ENCODE measurements around the gene MTG2.
"Not testable (repeated sequence)": the region's sequence is repeated elsewhere in the genome, so short reads cannot be mapped to it uniquely, and the experiment has no call there.

The MTG2 gene

GRCh38 chr20:62146019-62146755, 36.6 kb upstream of the MTG2 start:
- Histone ChIP-seq H3K9me3 (ENCODE audit: control insufficient read depth, low read length) (no peaks in the 10 kb centered on the region), H3K27me3 (replicated peaks; ENCODE audit: control insufficient read depth, insufficient read depth, low read length, poor library complexity, severe bottlenecking) (no peaks in the 10 kb centered on the region), H3K4me1 (ENCODE audit: control insufficient read depth, insufficient read depth, low read length, poor library complexity, severe bottlenecking) (peaks cover 13% of the 10 kb centered on the region), H3K27ac (ENCODE audit: insufficient read depth, low read length, poor library complexity, severe bottlenecking) (no peak overlapping the region), H3K4me3 (ENCODE audit: insufficient read depth, low read depth, low read length, poor library complexity, severe bottlenecking) (no peak overlapping the region), H3K36me3 (ENCODE audit: control insufficient read depth, insufficient read depth, low read length) (no peaks in the 10 kb centered on the region)
- DNase-seq = no peak

GRCh38 chr20:62147125-62147524, 35.7 kb upstream of the MTG2 start:
- Histone ChIP-seq H3K9me3 (ENCODE audit: control insufficient read depth, low read length) (no peaks in the 10 kb centered on the region), H3K4me1 (ENCODE audit: control insufficient read depth, insufficient read depth, low read length, poor library complexity, severe bottlenecking) (peaks cover 4% of the 10 kb centered on the region), H3K27ac (ENCODE audit: insufficient read depth, low read length, poor library complexity, severe bottlenecking) (no peak overlapping the region), H3K36me3 (ENCODE audit: control insufficient read depth, insufficient read depth, low read length) (no peaks in the 10 kb centered on the region), H3K27me3 (replicated peaks; ENCODE audit: control insufficient read depth, insufficient read depth, low read length, poor library complexity, severe bottlenecking) (no peaks in the 10 kb centered on the region), H3K4me3 (ENCODE audit: insufficient read depth, low read depth, low read length, poor library complexity, severe bottlenecking) (no peak overlapping the region)
- no peak for DNase-seq

- DNase-seq = no peak
Measured at GRCh38 chr20:62147528-62147927, 35.3 kb upstream of the MTG2 start.

GRCh38 chr20:62148383-62148782, 34.4 kb upstream of the MTG2 start:
- not testable (repeated sequence) for H3K27ac ChIP-seq (ENCODE audit: insufficient read depth, low read length, poor library complexity, severe bottlenecking); DNase-seq; H3K4me1 ChIP-seq (ENCODE audit: control insufficient read depth, insufficient read depth, low read length, poor library complexity, severe bottlenecking); H3K27me3 ChIP-seq (replicated peaks; ENCODE audit: control insufficient read depth, insufficient read depth, low read length, poor library complexity, severe bottlenecking); H3K36me3 ChIP-seq (ENCODE audit: control insufficient read depth, insufficient read depth, low read length); H3K4me3 ChIP-seq (ENCODE audit: insufficient read depth, low read depth, low read length, poor library complexity, severe bottlenecking); H3K9me3 ChIP-seq (ENCODE audit: control insufficient read depth, low read length)

More at GRCh38 chr20:62147528-62147927, 35.3 kb upstream of the MTG2 start:
- Histone ChIP-seq H3K27me3 (replicated peaks; ENCODE audit: control insufficient read depth, insufficient read depth, low read length, poor library complexity, severe bottlenecking) (no peaks in the 10 kb centered on the region), H3K27ac (ENCODE audit: insufficient read depth, low read length, poor library complexity, severe bottlenecking) (no peak overlapping the region), H3K9me3 (ENCODE audit: control insufficient read depth, low read length) (no peaks in the 10 kb centered on the region), H3K4me3 (ENCODE audit: insufficient read depth, low read depth, low read length, poor library complexity, severe bottlenecking) (no peak overlapping the region), H3K36me3 (ENCODE audit: control insufficient read depth, insufficient read depth, low read length) (no peaks in the 10 kb centered on the region), H3K4me1 (ENCODE audit: control insufficient read depth, insufficient read depth, low read length, poor library complexity, severe bottlenecking) (peaks cover 3% of the 10 kb centered on the region)

- Histone ChIP-seq H3K4me3 (ENCODE audit: insufficient read depth, low read depth, low read length, poor library complexity, severe bottlenecking) (no peak overlapping the region), H3K27ac (ENCODE audit: insufficient read depth, low read length, poor library complexity, severe bottlenecking) (no peak overlapping the region), H3K27me3 (replicated peaks; ENCODE audit: control insufficient read depth, insufficient read depth, low read length, poor library complexity, severe bottlenecking) (no peaks in the 10 kb centered on the region), H3K9me3 (ENCODE audit: control insufficient read depth, low read length) (no peaks in the 10 kb centered on the region), H3K4me1 (ENCODE audit: control insufficient read depth, insufficient read depth, low read length, poor library complexity, severe bottlenecking) (peaks cover 3% of the 10 kb centered on the region), H3K36me3 (ENCODE audit: control insufficient read depth, insufficient read depth, low read length) (no peaks in the 10 kb centered on the region)
- no peak for DNase-seq
Measured at GRCh38 chr20:62148908-62149314, 33.9 kb upstream of the MTG2 start.

- peaks cover 4% of the 10 kb centered on the region for H3K36me3 ChIP-seq (ENCODE audit: control insufficient read depth, insufficient read depth, low read length)
- no peaks in the 10 kb centered on the region for H3K9me3 ChIP-seq (ENCODE audit: control insufficient read depth, low read length)
- H3K27ac ChIP-seq (ENCODE audit: insufficient read depth, low read length, poor library complexity, severe bottlenecking) = no peak overlapping the region
- H3K4me1 ChIP-seq (ENCODE audit: control insufficient read depth, insufficient read depth, low read length, poor library complexity, severe bottlenecking) = peaks cover 1% of the 10 kb centered on the region
- H3K27me3 ChIP-seq (replicated peaks; ENCODE audit: control insufficient read depth, insufficient read depth, low read length, poor library complexity, severe bottlenecking) = no peaks in the 10 kb centered on the region
- no peak for DNase-seq
- no peak overlapping the region for H3K4me3 ChIP-seq (ENCODE audit: insufficient read depth, low read depth, low read length, poor library complexity, severe bottlenecking)
Measured at GRCh38 chr20:62149532-62150309, 33.1 kb upstream of the MTG2 start.

- no peak for DNase-seq
- H3K4me1 ChIP-seq (ENCODE audit: control insufficient read depth, insufficient read depth, low read length, poor library complexity, severe bottlenecking) = no peaks in the 10 kb centered on the region
- H3K27ac ChIP-seq (ENCODE audit: insufficient read depth, low read length, poor library complexity, severe bottlenecking) = no peak overlapping the region
- no peak overlapping the region for H3K4me3 ChIP-seq (ENCODE audit: insufficient read depth, low read depth, low read length, poor library complexity, severe bottlenecking)
- H3K36me3 ChIP-seq (ENCODE audit: control insufficient read depth, insufficient read depth, low read length) = peaks cover 6% of the 10 kb centered on the region
- no peaks in the 10 kb centered on the region for H3K9me3 ChIP-seq (ENCODE audit: control insufficient read depth, low read length)
- H3K27me3 ChIP-seq (replicated peaks; ENCODE audit: control insufficient read depth, insufficient read depth, low read length, poor library complexity, severe bottlenecking) = no peaks in the 10 kb centered on the region
Measured at GRCh38 chr20:62150310-62150575, 32.6 kb upstream of the MTG2 start.

GRCh38 chr20:62151225-62151624, 31.6 kb upstream of the MTG2 start:
- H3K4me1 ChIP-seq (ENCODE audit: control insufficient read depth, insufficient read depth, low read length, poor library complexity, severe bottlenecking) = no peaks in the 10 kb centered on the region
- no peaks in the 10 kb centered on the region for H3K9me3 ChIP-seq (ENCODE audit: control insufficient read depth, low read length)
- no peak overlapping the region for H3K27ac ChIP-seq (ENCODE audit: insufficient read depth, low read length, poor library complexity, severe bottlenecking)
- peaks cover 6% of the 10 kb centered on the region for H3K36me3 ChIP-seq (ENCODE audit: control insufficient read depth, insufficient read depth, low read length)
- no peak for DNase-seq
- H3K27me3 ChIP-seq (replicated peaks; ENCODE audit: control insufficient read depth, insufficient read depth, low read length, poor library complexity, severe bottlenecking) = no peaks in the 10 kb centered on the region
- H3K4me3 ChIP-seq (ENCODE audit: insufficient read depth, low read depth, low read length, poor library complexity, severe bottlenecking) = no peak overlapping the region

- no peaks in the 10 kb centered on the region for H3K9me3 ChIP-seq (ENCODE audit: control insufficient read depth, low read length)
- H3K4me1 ChIP-seq (ENCODE audit: control insufficient read depth, insufficient read depth, low read length, poor library complexity, severe bottlenecking) = peaks cover 4% of the 10 kb centered on the region
- peaks cover 6% of the 10 kb centered on the region for H3K36me3 ChIP-seq (ENCODE audit: control insufficient read depth, insufficient read depth, low read length)
- no peak overlapping the region for H3K4me3 ChIP-seq (ENCODE audit: insufficient read depth, low read depth, low read length, poor library complexity, severe bottlenecking)
- H3K27ac ChIP-seq (ENCODE audit: insufficient read depth, low read length, poor library complexity, severe bottlenecking) = no peak overlapping the region
- no peak for DNase-seq
- H3K27me3 ChIP-seq (replicated peaks; ENCODE audit: control insufficient read depth, insufficient read depth, low read length, poor library complexity, severe bottlenecking) = no peaks in the 10 kb centered on the region
Measured at GRCh38 chr20:62151835-62152364, 30.9 kb upstream of the MTG2 start.

Measured in effector memory CD4-positive, alpha-beta T cell (primary cell).